ENCODE data around the gene S1PR5.
"Not testable (repeated sequence)": the region's sequence is repeated elsewhere in the genome, so short reads cannot be mapped to it uniquely, and the experiment has no call there.

The S1PR5 gene

GRCh38 chr19:10544753-10545251, 27.6 kb upstream of the S1PR5 start:
- no peak for DNase-seq (ENCODE audit: low read depth, low spot score)

- DNase-seq (ENCODE audit: low read depth, low spot score): no peak
These were observed 27.1 kb upstream of the S1PR5 start for GRCh38 chr19:10544242-10544752.

- peak; percentile 71 for DNase-seq (ENCODE audit: low read depth, low spot score)
These were observed 26.4 kb upstream of the S1PR5 start, which contains the start of gene ATG4D for GRCh38 chr19:10543420-10544241. Gene ATG4D, plus strand, starts transcription at chr19:10543904. Its CDS starts 187 bp downstream, at chr19:10544091.

- DNase-seq (ENCODE audit: low read depth, low spot score): no peak
These were observed 25.8 kb upstream of the S1PR5 start for GRCh38 chr19:10543059-10543419.

- not testable (repeated sequence) for DNase-seq (ENCODE audit: low read depth, low spot score)
These were observed 21.8 kb upstream of the S1PR5 start for GRCh38 chr19:10539016-10539415.

- DNase-seq (ENCODE audit: low read depth, low spot score): no peak
These were observed 21.1 kb upstream of the S1PR5 start for GRCh38 chr19:10538204-10538983.

GRCh38 chr19:10537668-10538067, 20.4 kb upstream of the S1PR5 start:
- no peak for DNase-seq (ENCODE audit: low read depth, low spot score)

GRCh38 chr19:10535613-10536012, 18.4 kb upstream of the S1PR5 start:
- DNase-seq (ENCODE audit: low read depth, low spot score): no peak

GRCh38 chr19:10533646-10534386, 16.6 kb upstream of the S1PR5 start:
- no peak for DNase-seq (ENCODE audit: low read depth, low spot score)

GRCh38 chr19:10532457-10532856, 15.2 kb upstream of the S1PR5 start:
- DNase-seq (ENCODE audit: low read depth, low spot score): no peak

- DNase-seq (ENCODE audit: low read depth, low spot score): not testable (repeated sequence)
These were observed 9.6 kb upstream of the S1PR5 start for GRCh38 chr19:10526887-10527286.

- no peak for DNase-seq (ENCODE audit: low read depth, low spot score)
These were observed 8.4 kb upstream of the S1PR5 start for GRCh38 chr19:10525636-10526035.

GRCh38 chr19:10523135-10523636, 5.9 kb upstream of the S1PR5 start:
- no peak for DNase-seq (ENCODE audit: low read depth, low spot score)

- DNase-seq (ENCODE audit: low read depth, low spot score): no peak
These were observed 4.4 kb upstream of the S1PR5 start for GRCh38 chr19:10521461-10522171.

- no peak for DNase-seq (ENCODE audit: low read depth, low spot score)
These were observed 3.5 kb upstream of the S1PR5 start for GRCh38 chr19:10520652-10521318.

- no peak for DNase-seq (ENCODE audit: low read depth, low spot score)
These were observed 2.2 kb upstream of the S1PR5 start for GRCh38 chr19:10519421-10519820.

GRCh38 chr19:10518444-10519361, 1.5 kb upstream of the S1PR5 start:
- no peak for DNase-seq (ENCODE audit: low read depth, low spot score)

GRCh38 chr19:10517760-10518443, 655 bp upstream of the S1PR5 start:
- peak; percentile 69 for DNase-seq (ENCODE audit: low read depth, low spot score)

Data from ELF-1 (cell line).